ENCODE measurements around the gene NCL. TPM values are rescaled to one million over a fixed set of nuclear protein-coding genes. Genes with fewer than 3 reads are reported as not detected.

NCL gene
- total and polyA plus RNA-seq, 2 of the 13 experiments (the other 11 are each of a cell fraction or from before 2014, with no cell fraction given), result 105 to 779 TPM

DNA sequence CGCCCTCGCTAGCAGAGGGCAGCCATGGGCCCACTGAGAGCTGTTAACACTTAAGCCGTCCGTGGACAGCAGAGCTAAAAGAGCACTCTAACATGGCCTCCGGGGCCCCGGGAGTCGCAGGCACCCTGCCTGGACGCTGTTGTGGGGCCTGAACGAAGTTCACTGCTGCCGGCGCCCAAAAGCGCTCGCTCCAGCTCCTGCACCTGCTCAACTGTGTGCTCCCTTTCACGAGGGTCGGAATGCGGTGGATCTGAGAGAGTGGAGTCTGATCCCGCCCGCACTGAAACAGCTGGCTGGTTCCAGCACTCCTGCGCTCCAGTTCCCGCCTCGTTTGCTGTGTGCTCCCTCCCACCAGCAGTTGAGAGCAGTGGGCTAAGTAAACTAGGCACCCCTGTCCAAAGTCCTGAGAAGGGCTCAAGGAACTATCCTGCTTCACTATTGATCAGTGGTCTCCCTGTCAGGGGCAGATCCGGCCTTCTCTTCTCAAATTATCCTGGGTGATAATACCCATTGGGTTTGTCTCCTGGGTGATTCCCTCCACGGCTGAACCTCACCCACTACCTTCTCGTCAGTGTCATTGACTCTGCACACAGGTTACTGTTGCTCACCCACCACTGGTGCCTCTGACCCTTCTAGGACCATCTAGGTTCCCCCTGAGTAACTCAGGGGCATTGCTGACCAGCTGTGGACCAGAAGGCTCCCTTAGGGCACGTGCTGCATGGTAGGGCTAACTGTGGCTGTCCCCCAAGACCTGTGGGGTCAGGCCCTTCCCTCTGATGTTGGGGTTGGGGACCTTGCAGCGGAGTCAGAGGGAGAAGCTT is 45.3 kb downstream of the NCL start (continued):
- TF ChIP-seq ZNF496 (CRISPR knock-in tag; IDR thresholded peaks at IDR 0.05; ENCODE audit: insufficient replicate concordance) (no peak), FOXJ3 (CRISPR knock-in tag; IDR thresholded peaks at IDR 0.05; ENCODE audit: borderline replicate concordance) (peak; percentile 48; the same call in 1 of the 2 replicates), SOX5 (CRISPR knock-in tag; IDR thresholded peaks at IDR 0.05; ENCODE audit: borderline replicate concordance) (no peak), PITX1 (CRISPR knock-in tag; IDR thresholded peaks at IDR 0.05) (peak; percentile 75), MYC (CRISPR knock-in tag; IDR thresholded peaks at IDR 0.05; ENCODE audit: borderline replicate concordance) (peak; percentile 32; the same call in 1 of the 2 replicates), ZMAT3 (CRISPR knock-in tag; conservative IDR thresholded peaks at IDR 0.05) (no peak), ZSCAN20 (CRISPR knock-in tag; IDR thresholded peaks at IDR 0.05; ENCODE audit: borderline replicate concordance) (peak; percentile 65; the same call in 1 of the 2 replicates), ARNTL (CRISPR knock-in tag; IDR thresholded peaks at IDR 0.05) (0 out of 2 replicates have a peak, but pooled peaks have one; percentile 17), STAG1 (CRISPR knock-in tag; IDR thresholded peaks at IDR 0.05) (no peak), TSC22D2 (CRISPR knock-in tag; IDR thresholded peaks at IDR 0.05; ENCODE audit: borderline replicate concordance) (no peak), YY1 (IDR thresholded peaks at IDR 0.05; ENCODE audit: insufficient read depth, insufficient replicate concordance, low read depth, low read length) (peak; percentile 79), POLR2A (IDR thresholded peaks at IDR 0.05; ENCODE audit: insufficient read depth in 1 of 2, low read depth in 2 of 2, low read length in 2 of 2) (no peak), EZH2 (conservative IDR thresholded peaks at IDR 0.05; ENCODE audit: low read depth, low read length) (no peak), REL (CRISPR knock-in tag; conservative IDR thresholded peaks at IDR 0.05) (no peak), XRCC5 (optimal IDR thresholded peaks at IDR 0.05; ENCODE audit: low read length) (peak; percentile 45), ZNF788 (CRISPR knock-in tag; IDR thresholded peaks at IDR 0.05; ENCODE audit: borderline replicate concordance) (0 out of 2 replicates have a peak, but pooled peaks have one; percentile 23), MXD4 (CRISPR knock-in tag; IDR thresholded peaks at IDR 0.05) (no peak), ZNF501 (CRISPR knock-in tag; IDR thresholded peaks at IDR 0.05) (no peak; the same call in 1 of the 2 replicates), BRD4 (CRISPR knock-in tag; IDR thresholded peaks at IDR 0.05) (no peak)
- TF ChIP-seq, protein P1, sequence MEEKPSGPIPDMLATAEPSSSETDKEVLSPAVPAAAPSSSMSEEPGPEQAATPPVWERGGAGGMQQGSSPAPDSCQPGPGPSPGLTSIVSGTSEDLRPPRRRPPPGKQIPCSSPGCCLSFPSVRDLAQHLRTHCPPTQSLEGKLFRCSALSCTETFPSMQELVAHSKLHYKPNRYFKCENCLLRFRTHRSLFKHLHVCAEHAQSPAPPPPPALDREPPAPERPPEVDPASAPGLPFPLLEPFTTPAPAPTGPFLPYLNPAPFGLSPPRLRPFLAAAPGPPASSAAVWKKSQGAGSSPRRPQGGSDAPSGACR (CRISPR knock-in tag; IDR thresholded peaks at IDR 0.05), result no peak; the same call in 1 of the 2 replicates
- TF ChIP-seq, protein P2, sequence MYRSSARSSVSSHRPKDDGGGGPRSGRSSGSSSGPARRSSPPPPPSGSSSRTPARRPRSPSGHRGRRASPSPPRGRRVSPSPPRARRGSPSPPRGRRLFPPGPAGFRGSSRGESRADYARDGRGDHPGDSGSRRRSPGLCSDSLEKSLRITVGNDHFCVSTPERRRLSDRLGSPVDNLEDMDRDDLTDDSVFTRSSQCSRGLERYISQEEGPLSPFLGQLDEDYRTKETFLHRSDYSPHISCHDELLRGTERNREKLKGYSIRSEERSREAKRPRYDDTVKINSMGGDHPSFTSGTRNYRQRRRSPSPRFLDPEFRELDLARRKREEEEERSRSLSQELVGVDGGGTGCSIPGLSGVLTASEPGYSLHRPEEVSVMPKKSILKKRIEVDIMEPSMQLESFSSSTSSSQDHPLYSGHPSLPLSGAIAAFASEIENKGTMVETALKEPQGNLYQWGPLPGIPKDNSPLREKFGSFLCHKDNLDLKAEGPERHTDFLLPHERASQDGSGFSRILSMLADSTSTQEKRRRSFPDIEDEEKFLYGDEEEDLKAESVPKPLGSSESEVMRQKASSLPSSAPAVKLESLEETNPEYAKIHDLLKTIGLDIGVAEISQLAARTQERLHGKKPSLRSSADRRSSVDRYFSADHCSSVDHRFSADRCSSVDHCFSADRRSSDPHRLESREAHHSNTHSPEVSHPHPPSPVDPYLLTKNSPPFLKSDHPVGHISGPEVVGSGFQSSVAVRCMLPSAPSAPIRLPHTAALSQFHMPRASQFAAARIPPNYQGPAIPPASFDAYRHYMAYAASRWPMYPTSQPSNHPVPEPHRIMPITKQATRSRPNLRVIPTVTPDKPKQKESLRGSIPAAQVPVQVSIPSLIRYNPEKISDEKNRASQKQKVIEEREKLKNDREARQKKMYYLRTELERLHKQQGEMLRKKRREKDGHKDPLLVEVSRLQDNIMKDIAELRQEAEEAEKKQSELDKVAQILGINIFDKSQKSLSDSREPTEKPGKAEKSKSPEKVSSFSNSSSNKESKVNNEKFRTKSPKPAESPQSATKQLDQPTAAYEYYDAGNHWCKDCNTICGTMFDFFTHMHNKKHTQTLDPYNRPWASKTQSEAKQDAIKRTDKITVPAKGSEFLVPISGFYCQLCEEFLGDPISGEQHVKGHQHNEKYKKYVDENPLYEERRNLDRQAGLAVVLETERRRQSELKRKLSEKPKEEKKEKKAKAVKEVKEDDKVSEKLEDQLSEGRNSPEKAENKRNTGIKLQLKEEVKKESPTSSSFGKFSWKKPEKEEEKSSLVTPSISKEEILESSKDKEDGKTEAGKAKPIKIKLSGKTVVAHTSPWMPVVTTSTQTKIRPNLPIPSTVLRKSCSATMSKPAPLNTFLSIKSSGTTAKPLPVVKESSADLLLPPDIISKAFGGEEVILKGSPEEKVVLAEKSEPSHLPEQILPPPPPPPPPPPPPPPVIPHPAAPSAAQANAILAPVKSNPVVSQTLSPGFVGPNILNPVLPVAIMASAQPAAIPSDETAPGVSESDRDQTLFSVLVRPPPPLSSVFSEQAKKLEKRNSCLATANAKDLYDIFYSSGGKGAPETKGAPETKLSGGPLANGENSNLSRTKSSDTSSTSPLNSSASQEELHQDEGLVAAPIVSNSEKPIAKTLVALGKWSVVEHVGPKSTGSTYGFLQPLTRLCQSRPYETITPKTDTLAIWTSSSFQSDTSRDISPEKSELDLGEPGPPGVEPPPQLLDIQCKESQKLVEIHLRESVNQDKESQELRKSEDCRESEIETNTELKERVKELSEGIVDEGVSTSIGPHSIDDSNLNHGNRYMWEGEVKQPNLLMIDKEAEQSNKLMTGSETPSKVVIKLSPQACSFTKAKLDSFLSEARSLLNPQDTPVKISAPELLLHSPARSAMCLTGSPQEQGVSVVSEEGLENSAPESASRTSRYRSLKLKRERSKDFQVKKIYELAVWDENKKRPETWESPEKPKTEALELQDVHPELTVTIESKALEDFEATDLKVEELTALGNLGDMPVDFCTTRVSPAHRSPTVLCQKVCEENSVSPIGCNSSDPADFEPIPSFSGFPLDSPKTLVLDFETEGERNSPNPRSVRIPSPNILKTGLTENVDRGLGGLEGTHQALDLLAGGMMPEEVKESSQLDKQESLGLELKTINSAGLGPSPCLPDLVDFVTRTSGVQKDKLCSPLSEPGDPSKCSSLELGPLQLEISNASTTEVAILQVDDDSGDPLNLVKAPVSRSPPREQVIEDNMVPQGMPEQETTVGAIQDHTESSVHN (CRISPR knock-in tag; IDR thresholded peaks at IDR 0.05), result no peak

Measured in HepG2 (cell line).